Activated naive CD4-positive, alpha-beta T cell treated with anti-CD3 and anti-CD28 coated beads, Interleukin-2, amount 50 U/mL, for 16 hours (primary cell): Measurements from ENCODE around the gene LAMA3.
"Not testable (repeated sequence)": the region's sequence is repeated elsewhere in the genome, so short reads cannot be mapped to it uniquely, and the experiment has no call there.

Source experiments
- DNase-seq: peaks from one replicate; pipeline ENCODE4 v3.0.0-alpha.2; 2020

LAMA3 gene

GRCh38 chr18:23735021-23735464 is 45.8 kb downstream of the LAMA3 start:
- DNase-seq, result no peak

- DNase-seq, result no peak
These were observed 48.3 kb downstream of the LAMA3 start for GRCh38 chr18:23737578-23737977.

- no peak for DNase-seq
These were observed 48.9 kb downstream of the LAMA3 start for GRCh38 chr18:23738151-23738550.

- DNase-seq, result no peak
These were observed 49.3 kb downstream of the LAMA3 start for GRCh38 chr18:23738575-23738974.

- no peak for DNase-seq
These were observed 51.0 kb downstream of the LAMA3 start for GRCh38 chr18:23740105-23740830.

GRCh38 chr18:23741967-23742366 is 52.7 kb downstream of the LAMA3 start:
- not testable (repeated sequence) for DNase-seq

- DNase-seq, result no peak
These were observed 54.6 kb downstream of the LAMA3 start for GRCh38 chr18:23743733-23744333.

GRCh38 chr18:23745366-23745765 is 56.1 kb downstream of the LAMA3 start:
- DNase-seq, result no peak

GRCh38 chr18:23746851-23747250 is 57.6 kb downstream of the LAMA3 start:
- no peak for DNase-seq

GRCh38 chr18:23752363-23752762 is 63.1 kb downstream of the LAMA3 start:
- DNase-seq, result no peak

- no peak for DNase-seq
These were observed 63.5 kb downstream of the LAMA3 start for GRCh38 chr18:23752796-23753195.

GRCh38 chr18:23756590-23757436 is 67.6 kb downstream of the LAMA3 start:
- DNase-seq, result no peak

GRCh38 chr18:23757437-23757733 is 68.1 kb downstream of the LAMA3 start:
- DNase-seq, result no peak

- DNase-seq, result no peak
These were observed 69.0 kb downstream of the LAMA3 start for GRCh38 chr18:23758281-23758680.

GRCh38 chr18:23761941-23762340 is 72.7 kb downstream of the LAMA3 start:
- no peak for DNase-seq

GRCh38 chr18:23763343-23763742 is 74.1 kb downstream of the LAMA3 start:
- no peak for DNase-seq

GRCh38 chr18:23765931-23766330 is 76.7 kb downstream of the LAMA3 start:
- no peak for DNase-seq

- no peak for DNase-seq
These were observed 83.2 kb downstream of the LAMA3 start for GRCh38 chr18:23772327-23773024.

- no peak for DNase-seq
These were observed 87.1 kb downstream of the LAMA3 start for GRCh38 chr18:23776306-23776705.

- no peak for DNase-seq
These were observed 89.6 kb downstream of the LAMA3 start for GRCh38 chr18:23778828-23779227.

GRCh38 chr18:23779696-23780303 is 90.5 kb downstream of the LAMA3 start:
- no peak for DNase-seq

- no peak for DNase-seq
These were observed 95.6 kb downstream of the LAMA3 start for GRCh38 chr18:23784832-23785245.

GRCh38 chr18:23793051-23793450 is 103.8 kb downstream of the LAMA3 start:
- DNase-seq, result no peak
